Left hindlimb (tissue), 1 donor: Measurements from ENCODE around the gene HCAR1.
"Not testable (repeated sequence)": the region's sequence is repeated elsewhere in the genome, so short reads cannot be mapped to it uniquely, and the experiment has no call there.

Source experiments
- DNase-seq: peaks from one replicate; pipeline ENCODE4 v3.0.0-alpha.2; 2018

The HCAR1 gene

GRCh38 chr12:122716658-122717057, 14.0 kb downstream of the HCAR1 start, which contains the start of gene HCAR3:
Gene HCAR3, minus strand, starts transcription at chr12:122716811. Its CDS starts 74 bp downstream, at chr12:122716737.
- DNase-seq: not testable (repeated sequence)

GRCh38 chr12:122715211-122715610, 15.4 kb downstream of the HCAR1 start:
- not testable (repeated sequence) for DNase-seq

GRCh38 chr12:122713491-122714188, 17.0 kb downstream of the HCAR1 start:
- DNase-seq: not testable (repeated sequence)

GRCh38 chr12:122711266-122711665, 19.4 kb downstream of the HCAR1 start:
- not testable (repeated sequence) for DNase-seq

GRCh38 chr12:122710341-122710740, 20.3 kb downstream of the HCAR1 start:
- DNase-seq: not testable (repeated sequence)

GRCh38 chr12:122709287-122709686, 21.4 kb downstream of the HCAR1 start:
- not testable (repeated sequence) for DNase-seq

GRCh38 chr12:122703841-122704240, 26.8 kb downstream of the HCAR1 start:
- not testable (repeated sequence) for DNase-seq

GRCh38 chr12:122702890-122703611, 27.6 kb downstream of the HCAR1 start, which contains the start of gene HCAR2:
Gene HCAR2, minus strand, starts transcription at chr12:122703357. Its CDS starts 74 bp downstream, at chr12:122703283.
- DNase-seq: not testable (repeated sequence)

- DNase-seq: not testable (repeated sequence)
These were observed 29.2 kb downstream of the HCAR1 start for GRCh38 chr12:122701481-122701880.

- not testable (repeated sequence) for DNase-seq
These were observed 30.5 kb downstream of the HCAR1 start for GRCh38 chr12:122700038-122700710.

GRCh38 chr12:122696922-122697321, 33.7 kb downstream of the HCAR1 start:
- DNase-seq: not testable (repeated sequence)

GRCh38 chr12:122691566-122691965, 39.1 kb downstream of the HCAR1 start:
- DNase-seq: no peak

GRCh38 chr12:122688291-122688690, 42.4 kb downstream of the HCAR1 start:
- DNase-seq: no peak

GRCh38 chr12:122687086-122687485, 43.6 kb downstream of the HCAR1 start:
- DNase-seq: no peak

- no peak for DNase-seq
These were observed 44.1 kb downstream of the HCAR1 start for GRCh38 chr12:122686538-122686937.

- no peak for DNase-seq
These were observed 46.3 kb downstream of the HCAR1 start for GRCh38 chr12:122684297-122684813.

GRCh38 chr12:122681814-122682213, 48.8 kb downstream of the HCAR1 start:
- no peak for DNase-seq

- DNase-seq: not testable (repeated sequence)
These were observed 49.7 kb downstream of the HCAR1 start for GRCh38 chr12:122680989-122681388.

GRCh38 chr12:122676781-122677180, 53.9 kb downstream of the HCAR1 start:
- not testable (repeated sequence) for DNase-seq
